Measurements from ENCODE around the gene NR1H2. TPM values are rescaled to one million over a fixed set of nuclear protein-coding genes. Genes with fewer than 3 reads are reported as not detected.

The NR1H2 gene
- total and polyA plus RNA-seq, 10 of the 15 experiments (the other 5 are each of a cell fraction or from before 2014, with no cell fraction given), result 0.05 to 54.2 (median 35.1) TPM

GRCh38 chr19:50344661-50345318, 31.5 kb upstream of the NR1H2 start (continued):
- TF ChIP-seq, protein P1, sequence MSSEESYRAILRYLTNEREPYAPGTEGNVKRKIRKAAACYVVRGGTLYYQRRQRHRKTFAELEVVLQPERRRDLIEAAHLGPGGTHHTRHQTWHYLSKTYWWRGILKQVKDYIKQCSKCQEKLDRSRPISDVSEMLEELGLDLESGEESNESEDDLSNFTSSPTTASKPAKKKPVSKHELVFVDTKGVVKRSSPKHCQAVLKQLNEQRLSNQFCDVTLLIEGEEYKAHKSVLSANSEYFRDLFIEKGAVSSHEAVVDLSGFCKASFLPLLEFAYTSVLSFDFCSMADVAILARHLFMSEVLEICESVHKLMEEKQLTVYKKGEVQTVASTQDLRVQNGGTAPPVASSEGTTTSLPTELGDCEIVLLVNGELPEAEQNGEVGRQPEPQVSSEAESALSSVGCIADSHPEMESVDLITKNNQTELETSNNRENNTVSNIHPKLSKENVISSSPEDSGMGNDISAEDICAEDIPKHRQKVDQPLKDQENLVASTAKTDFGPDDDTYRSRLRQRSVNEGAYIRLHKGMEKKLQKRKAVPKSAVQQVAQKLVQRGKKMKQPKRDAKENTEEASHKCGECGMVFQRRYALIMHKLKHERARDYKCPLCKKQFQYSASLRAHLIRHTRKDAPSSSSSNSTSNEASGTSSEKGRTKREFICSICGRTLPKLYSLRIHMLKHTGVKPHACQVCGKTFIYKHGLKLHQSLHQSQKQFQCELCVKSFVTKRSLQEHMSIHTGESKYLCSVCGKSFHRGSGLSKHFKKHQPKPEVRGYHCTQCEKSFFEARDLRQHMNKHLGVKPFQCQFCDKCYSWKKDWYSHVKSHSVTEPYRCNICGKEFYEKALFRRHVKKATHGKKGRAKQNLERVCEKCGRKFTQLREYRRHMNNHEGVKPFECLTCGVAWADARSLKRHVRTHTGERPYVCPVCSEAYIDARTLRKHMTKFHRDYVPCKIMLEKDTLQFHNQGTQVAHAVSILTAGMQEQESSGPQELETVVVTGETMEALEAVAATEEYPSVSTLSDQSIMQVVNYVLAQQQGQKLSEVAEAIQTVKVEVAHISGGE (CRISPR knock-in tag; IDR thresholded peaks at IDR 0.05), result no peak
- peak; percentile 35; the same call in 1 of the 2 replicates for TF ChIP-seq JUNB (IDR thresholded peaks at IDR 0.05)
- TF ChIP-seq, protein P2, sequence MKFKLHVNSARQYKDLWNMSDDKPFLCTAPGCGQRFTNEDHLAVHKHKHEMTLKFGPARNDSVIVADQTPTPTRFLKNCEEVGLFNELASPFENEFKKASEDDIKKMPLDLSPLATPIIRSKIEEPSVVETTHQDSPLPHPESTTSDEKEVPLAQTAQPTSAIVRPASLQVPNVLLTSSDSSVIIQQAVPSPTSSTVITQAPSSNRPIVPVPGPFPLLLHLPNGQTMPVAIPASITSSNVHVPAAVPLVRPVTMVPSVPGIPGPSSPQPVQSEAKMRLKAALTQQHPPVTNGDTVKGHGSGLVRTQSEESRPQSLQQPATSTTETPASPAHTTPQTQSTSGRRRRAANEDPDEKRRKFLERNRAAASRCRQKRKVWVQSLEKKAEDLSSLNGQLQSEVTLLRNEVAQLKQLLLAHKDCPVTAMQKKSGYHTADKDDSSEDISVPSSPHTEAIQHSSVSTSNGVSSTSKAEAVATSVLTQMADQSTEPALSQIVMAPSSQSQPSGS (IDR thresholded peaks at IDR 0.05; ENCODE audit: low read length), result peak; percentile 80; the same call in 1 of the 2 replicates
- TF ChIP-seq TCF12 (IDR thresholded peaks at IDR 0.05; ENCODE audit: low read depth, low read length), result peak; percentile 94
- no peak for TF ChIP-seq SMC3 (IDR thresholded peaks at IDR 0.05; ENCODE audit: borderline replicate concordance, low read length)
- TF ChIP-seq RAD51 (IDR thresholded peaks at IDR 0.05), result peak; percentile 84
- TF ChIP-seq, protein P3, sequence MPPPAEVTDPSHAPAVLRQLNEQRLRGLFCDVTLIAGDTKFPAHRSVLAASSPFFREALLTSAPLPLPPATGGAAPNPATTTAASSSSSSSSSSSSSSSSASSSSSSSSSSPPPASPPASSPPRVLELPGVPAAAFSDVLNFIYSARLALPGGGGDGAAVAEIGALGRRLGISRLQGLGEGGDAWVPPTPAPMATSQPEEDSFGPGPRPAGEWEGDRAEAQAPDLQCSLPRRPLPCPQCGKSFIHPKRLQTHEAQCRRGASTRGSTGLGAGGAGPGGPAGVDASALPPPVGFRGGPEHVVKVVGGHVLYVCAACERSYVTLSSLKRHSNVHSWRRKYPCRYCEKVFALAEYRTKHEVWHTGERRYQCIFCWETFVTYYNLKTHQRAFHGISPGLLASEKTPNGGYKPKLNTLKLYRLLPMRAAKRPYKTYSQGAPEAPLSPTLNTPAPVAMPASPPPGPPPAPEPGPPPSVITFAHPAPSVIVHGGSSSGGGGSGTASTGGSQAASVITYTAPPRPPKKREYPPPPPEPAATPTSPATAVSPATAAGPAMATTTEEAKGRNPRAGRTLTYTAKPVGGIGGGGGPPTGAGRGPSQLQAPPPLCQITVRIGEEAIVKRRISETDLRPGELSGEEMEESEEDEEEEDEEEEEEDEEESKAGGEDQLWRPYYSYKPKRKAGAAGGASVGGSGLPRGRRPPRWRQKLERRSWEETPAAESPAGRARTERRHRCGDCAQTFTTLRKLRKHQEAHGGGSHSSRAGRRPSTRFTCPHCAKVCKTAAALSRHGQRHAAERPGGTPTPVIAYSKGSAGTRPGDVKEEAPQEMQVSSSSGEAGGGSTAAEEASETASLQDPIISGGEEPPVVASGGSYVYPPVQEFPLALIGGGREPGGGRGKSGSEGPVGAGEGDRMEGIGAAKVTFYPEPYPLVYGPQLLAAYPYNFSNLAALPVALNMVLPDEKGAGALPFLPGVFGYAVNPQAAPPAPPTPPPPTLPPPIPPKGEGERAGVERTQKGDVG (CRISPR knock-in tag; IDR thresholded peaks at IDR 0.05), result no peak
- TF ChIP-seq SREBF1 (IDR thresholded peaks at IDR 0.05; ENCODE audit: low read length), result no peak
- TF ChIP-seq CHD2 (IDR thresholded peaks at IDR 0.05; ENCODE audit: borderline replicate concordance, low read depth, low read length), result peak; percentile 55; the same call in 1 of the 2 replicates
- TF ChIP-seq MTA3 (IDR thresholded peaks at IDR 0.05; ENCODE audit: borderline replicate concordance, low read length), result peak; percentile 93; the same call in 1 of the 2 replicates
- TF ChIP-seq NKRF (conservative IDR thresholded peaks at IDR 0.05), result peak; percentile 76; the same call in 1 of the 2 replicates
- peak; percentile 68 for TF ChIP-seq PKNOX1 (IDR thresholded peaks at IDR 0.05)
- TF ChIP-seq ZNF384 (IDR thresholded peaks at IDR 0.05; ENCODE audit: borderline replicate concordance, low read depth, low read length), result no peak
- TF ChIP-seq ATF3 (IDR thresholded peaks at IDR 0.05; ENCODE audit: borderline replicate concordance, extremely low read depth, low read depth, low read length), result no peak

All from GM12878 (cell line).